PC-9 (cell line): ENCODE data around the gene GADD45A. TPM values are rescaled to one million over a fixed set of nuclear protein-coding genes. Genes with fewer than 3 reads are reported as not detected.

Source experiments
- BruUV-seq: library from RNA; stranded (reverse); fragments of 400-500 nt; replicated peaks from 2 replicates; lab custom pipeline; 2021; lab: Mats Ljungman, UMichigan
- CTCF ChIA-PET: fragments of 300-600 bp; sonication (Branson Sonifier 250); formaldehyde crosslinking; loops from one replicate; lab custom pipeline; 2022; ENCODE audit warnings: antibody characterized with exemption; lab: Charles Lee
- POLR2A ChIA-PET: fragments of 300-600 bp; sonication (Branson Sonifier 250); formaldehyde crosslinking; loops from one replicate; lab custom pipeline; 2022; ENCODE audit warnings: antibody characterized with exemption; ENCODE audit not compliant: unreplicated experiment; lab: Charles Lee
- DNase-seq, 2 experiments: peaks; one replicate each; pipeline versions ENCODE4 v3.0.0 to v3.0.0-alpha.2; 2015 to 2022; ENCODE audit warnings: mixed read lengths in 1 of 2
- H2AFZ ChIP-seq: fragments of 200-600 bp; sonication (generic); 2 replicates; pipeline ENCODE4 v1.8.1; 2017; ENCODE audit warnings: antibody characterized with exemption
- H3F3A ChIP-seq: fragments of 200-600 bp; sonication (generic); 2 replicates; pipeline ENCODE4 v1.8.1; 2017; ENCODE audit warnings: antibody characterized with exemption, mild to moderate bottlenecking, low read depth; ENCODE audit not compliant: insufficient read depth
- H3K27ac ChIP-seq: fragments of 200-600 bp; sonication (generic); 2 replicates; pipeline ENCODE4 v1.6.1; 2016; ENCODE audit warnings: mixed run types
- H3K27me3 ChIP-seq: fragments of 200-600 bp; sonication (generic); 2 replicates; pipeline ENCODE4 v1.6.1; 2016; ENCODE audit warnings: low read depth, mixed run types; ENCODE audit not compliant: insufficient read depth
- H3K36me3 ChIP-seq: fragments of 200-600 bp; sonication (generic); 2 replicates; pipeline ENCODE4 v1.6.1; 2016; ENCODE audit warnings: low read depth, mixed run types
- H3K4me1 ChIP-seq: fragments of 200-600 bp; sonication (generic); replicated peaks from 2 replicates; pipeline ENCODE4 v1.6.1; 2016; ENCODE audit warnings: mixed run types; ENCODE audit not compliant: insufficient read depth
- H3K4me2 ChIP-seq: fragments of 200-600 bp; sonication (generic); 2 replicates; pipeline ENCODE4 v1.6.1; 2017; ENCODE audit warnings: mixed run types
- H3K4me3 ChIP-seq: fragments of 200-600 bp; sonication (generic); 2 replicates; pipeline ENCODE4 v1.6.1; 2016; ENCODE audit warnings: mixed run types
- H3K79me2 ChIP-seq: fragments of 200-600 bp; sonication (generic); 2 replicates; pipeline ENCODE4 v1.6.1; 2017; ENCODE audit warnings: low read depth, mixed run types
- H3K9me2 ChIP-seq: fragments of 200-600 bp; sonication (generic); 2 replicates; pipeline ENCODE4 v1.8.1; 2017; ENCODE audit warnings: mild to moderate bottlenecking; ENCODE audit not compliant: insufficient read depth
- H3K9me3 ChIP-seq: fragments of 200-600 bp; sonication (generic); 2 replicates; pipeline ENCODE4 v1.8.1; 2016; ENCODE audit warnings: low read depth; ENCODE audit not compliant: insufficient read depth
- H4K20me1 ChIP-seq: fragments of 200-600 bp; sonication (generic); 2 replicates; pipeline ENCODE4 v1.8.1; 2017; ENCODE audit not compliant: insufficient read depth
- EZH2 ChIP-seq: fragments of 200-600 bp; sonication (generic); IDR thresholded peaks from 2 replicates; pipeline ENCODE4 v1.8.0; 2017; ENCODE audit warnings: antibody characterized with exemption, low read depth
- intact Hi-C: fragments of 100-400 bp; cut with micrococcal nuclease; formaldehyde crosslinking; loops from one replicate; pipeline ENCODE4 v1.10.0; 2022; ENCODE audit not compliant: unreplicated experiment
- total RNA-seq: library from RNA; stranded (reverse); gene quantifications from 2 replicates; pipeline ENCODE4 v1.2.3, GENCODE V29; 2021
- TF ChIP-seq, protein P1 (sequence below): fragments of 200-600 bp; sonication (generic); conservative IDR thresholded peaks from 2 replicates; pipeline ENCODE4 v1.6.1; 2017; ENCODE audit warnings: mixed run types, antibody characterized with exemption, mild to moderate bottlenecking, moderate library complexity

Gene GADD45A
- total RNA-seq, 1 experiment from 2014 or later: 63.6 TPM

DNA sequence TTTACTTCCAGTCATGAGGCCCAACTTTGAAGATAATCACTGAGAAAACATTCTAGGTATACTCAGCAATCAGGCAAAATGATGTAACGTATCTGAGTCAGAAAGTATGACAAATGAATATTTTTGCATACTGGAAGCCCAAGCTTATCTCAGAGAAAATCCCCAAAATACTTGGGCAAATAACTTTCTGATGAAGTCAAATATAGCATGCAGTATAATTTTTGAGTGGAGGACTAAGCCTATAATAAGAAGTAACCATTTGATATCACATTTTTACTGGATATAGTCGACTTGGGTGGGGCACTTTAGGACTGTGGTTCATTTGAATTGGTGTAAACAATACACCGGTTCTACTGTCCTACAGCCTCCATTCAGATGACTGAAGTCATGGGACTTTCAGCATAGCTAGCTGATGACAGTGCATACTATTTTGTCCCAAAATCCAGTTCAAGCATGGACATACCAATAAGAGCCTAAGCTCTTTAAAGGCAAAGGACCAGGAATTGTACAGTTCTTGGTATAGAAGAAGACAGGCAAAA lies 2.3 kb upstream of the GADD45A start:
- ChIA-PET CTCF (interaction anchor here (1.3 kb wide), 1 partner anchor 121 kb away, joined by 8 read pairs; no protein-coding TSS in a partner anchor), POLR2A (interaction anchor here (0.6 to 1.5 kb wide), 8 partner anchors 70 to 721 kb away, joined by 3 to 7 read pairs (median 5); no protein-coding TSS in a partner anchor)
- DNase-seq: peak; percentile 34 to 96
- Histone ChIP-seq H3K27ac (peak overlapping the region; percentile 99), H3K36me3 (peaks cover 9% of the 10 kb centered on the region), H3K4me3 (peak overlapping the region; percentile 52; the same call in 1 of the 2 replicates), H4K20me1 (no peaks in the 10 kb centered on the region), H3K9me2 (no peaks in the 10 kb centered on the region), H3K9me3 (no peaks in the 10 kb centered on the region), H3K79me2 (peaks cover 24% of the 10 kb centered on the region), H2AFZ (no peak overlapping the region), H3K4me1 (peaks cover 56% of the 10 kb centered on the region), H3K27me3 (no peaks in the 10 kb centered on the region), H3K4me2 (peak overlapping the region; percentile 85), H3F3A (peaks cover 53% of the 10 kb centered on the region)
- no TSS peak for BruUV-seq
- TF ChIP-seq EZH2: no peak
- TF ChIP-seq, protein P1, sequence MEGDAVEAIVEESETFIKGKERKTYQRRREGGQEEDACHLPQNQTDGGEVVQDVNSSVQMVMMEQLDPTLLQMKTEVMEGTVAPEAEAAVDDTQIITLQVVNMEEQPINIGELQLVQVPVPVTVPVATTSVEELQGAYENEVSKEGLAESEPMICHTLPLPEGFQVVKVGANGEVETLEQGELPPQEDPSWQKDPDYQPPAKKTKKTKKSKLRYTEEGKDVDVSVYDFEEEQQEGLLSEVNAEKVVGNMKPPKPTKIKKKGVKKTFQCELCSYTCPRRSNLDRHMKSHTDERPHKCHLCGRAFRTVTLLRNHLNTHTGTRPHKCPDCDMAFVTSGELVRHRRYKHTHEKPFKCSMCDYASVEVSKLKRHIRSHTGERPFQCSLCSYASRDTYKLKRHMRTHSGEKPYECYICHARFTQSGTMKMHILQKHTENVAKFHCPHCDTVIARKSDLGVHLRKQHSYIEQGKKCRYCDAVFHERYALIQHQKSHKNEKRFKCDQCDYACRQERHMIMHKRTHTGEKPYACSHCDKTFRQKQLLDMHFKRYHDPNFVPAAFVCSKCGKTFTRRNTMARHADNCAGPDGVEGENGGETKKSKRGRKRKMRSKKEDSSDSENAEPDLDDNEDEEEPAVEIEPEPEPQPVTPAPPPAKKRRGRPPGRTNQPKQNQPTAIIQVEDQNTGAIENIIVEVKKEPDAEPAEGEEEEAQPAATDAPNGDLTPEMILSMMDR: no peak
- intact Hi-C loops: loop anchor here (1.0 to 10.0 kb wide), 4 partner anchors 36 to 748 kb away; no protein-coding TSS in a partner anchor

DNA sequence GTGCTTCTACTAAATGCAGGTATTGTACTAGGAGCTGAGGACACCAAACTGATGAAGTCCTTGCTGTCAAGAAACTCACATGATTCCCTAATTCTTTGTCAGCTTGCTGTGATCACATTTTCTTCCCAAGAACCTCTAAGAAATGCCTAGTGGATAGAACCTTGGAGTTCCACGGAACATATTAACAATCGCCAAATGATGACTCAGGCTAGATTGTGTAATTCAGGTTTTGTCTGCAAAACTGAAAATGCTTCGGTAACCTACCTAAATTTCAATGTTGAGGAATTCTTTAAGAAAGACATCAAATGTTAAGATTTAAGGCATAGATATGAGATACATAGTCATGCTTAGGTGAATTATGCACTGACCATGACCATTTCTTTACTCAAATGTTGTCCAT lies 1.7 kb upstream of the GADD45A start:
- Histone ChIP-seq H3K36me3 (peaks cover 15% of the 10 kb centered on the region), H3K27ac (peak overlapping the region; percentile 99), H3K9me2 (no peaks in the 10 kb centered on the region), H3K4me3 (peak overlapping the region; percentile 52; the same call in 1 of the 2 replicates), H2AFZ (no peak overlapping the region), H3F3A (peaks cover 59% of the 10 kb centered on the region), H4K20me1 (no peaks in the 10 kb centered on the region), H3K4me1 (peaks cover 62% of the 10 kb centered on the region), H3K79me2 (peaks cover 30% of the 10 kb centered on the region), H3K9me3 (no peaks in the 10 kb centered on the region), H3K4me2 (peak overlapping the region; percentile 85), H3K27me3 (no peaks in the 10 kb centered on the region)
- BruUV-seq: no TSS peak
- intact Hi-C loops: loop anchor here (1.0 to 10.0 kb wide), 4 partner anchors 37 to 749 kb away; no protein-coding TSS in a partner anchor
- DNase-seq: peak in 1 of 2 experiments; percentile 77
- ChIA-PET POLR2A (interaction anchor here (0.6 to 2.4 kb wide), 7 partner anchors 64 to 121 kb away, joined by 4 to 60 read pairs (median 5); no protein-coding TSS in a partner anchor), CTCF (no interaction called here)
- no peak for TF ChIP-seq EZH2
- TF ChIP-seq, protein P1: no peak

DNA sequence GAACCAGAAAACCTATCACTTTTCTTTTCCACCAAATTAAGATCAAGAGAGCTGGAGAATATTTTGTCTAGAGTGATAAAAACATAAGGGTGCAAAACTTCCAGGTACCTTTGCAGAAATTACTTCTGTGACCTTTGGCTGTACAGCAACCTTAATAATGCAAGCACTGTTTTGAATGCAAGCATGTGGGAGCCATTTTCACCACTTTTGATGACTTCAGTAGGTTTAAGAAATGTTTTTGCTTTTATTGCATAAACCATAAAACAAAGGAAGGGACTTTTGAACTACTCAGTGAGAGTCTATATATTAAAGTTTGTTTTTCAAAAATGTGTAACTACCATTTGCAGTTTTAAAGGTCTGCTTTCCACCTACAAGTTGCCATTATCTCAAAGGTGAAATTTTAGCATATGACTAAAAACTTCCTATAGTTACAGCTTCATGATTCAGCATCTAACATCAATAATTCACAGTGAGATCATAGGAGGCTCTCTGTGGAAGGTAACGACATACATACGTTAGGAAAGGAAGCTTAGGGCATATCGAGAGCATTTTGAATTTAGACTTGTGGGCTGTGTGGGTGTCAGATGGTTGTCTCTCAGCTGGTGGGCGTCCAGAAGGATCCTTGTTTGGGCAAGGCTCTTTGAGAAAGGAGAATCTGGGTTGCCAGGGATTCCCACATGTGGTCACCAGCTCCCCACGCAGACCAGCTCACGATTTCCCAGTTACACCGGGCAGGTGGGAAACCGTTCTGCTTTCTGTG lies 1.1 kb upstream of the GADD45A start:
- DNase-seq: peak in 1 of 2 experiments; percentile 61
- peaks cover 65% of the 10 kb centered on the region for H3F3A ChIP-seq
- intact Hi-C loops: loop anchor here (1.0 to 10.0 kb wide), 4 partner anchors 37 to 749 kb away; no protein-coding TSS in a partner anchor
- no peaks in the 10 kb centered on the region for H3K27me3 ChIP-seq
- H3K79me2 ChIP-seq: peaks cover 33% of the 10 kb centered on the region
- H3K27ac ChIP-seq: peak overlapping the region; percentile 99
- peaks cover 64% of the 10 kb centered on the region for H3K4me1 ChIP-seq
- no peaks in the 10 kb centered on the region for H4K20me1 ChIP-seq
- BruUV-seq: no TSS peak
- peaks cover 22% of the 10 kb centered on the region for H3K36me3 ChIP-seq
- H2AFZ ChIP-seq: 0 out of 2 replicates have a peak overlapping the region, but pooled peaks have one; percentile 5
- H3K4me3 ChIP-seq: peak overlapping the region; percentile 52; the same call in 1 of the 2 replicates
- TF ChIP-seq, protein P1: no peak
- no peak for TF ChIP-seq EZH2
- peak overlapping the region; percentile 85 for H3K4me2 ChIP-seq
- POLR2A ChIA-PET: interaction anchor here (0.6 to 2.4 kb wide), 4 partner anchors 65 to 168 kb away, joined by 4 to 60 read pairs (median 6); no protein-coding TSS in a partner anchor
- H3K9me3 ChIP-seq: no peaks in the 10 kb centered on the region
- CTCF ChIA-PET: interaction anchor here (0.8 to 1.7 kb wide), 5 partner anchors 9 to 156 kb away, joined by 3 to 9 read pairs (median 4); no protein-coding TSS in a partner anchor
- no peaks in the 10 kb centered on the region for H3K9me2 ChIP-seq
